H1 (cell line): ENCODE results near the gene ZNF423. TPM values are rescaled to one million over a fixed set of nuclear protein-coding genes. Genes with fewer than 3 reads are reported as not detected.

Experiments used
- CTCF ChIA-PET: fragments of 300-600 bp; sonication (Branson Sonifier 250); formaldehyde crosslinking; loops from one replicate; lab custom pipeline; 2021; ENCODE audit not compliant: partially characterized antibody; lab: Charles Lee
- POLR2A ChIA-PET: fragments of 300-600 bp; sonication (Branson Sonifier 250); formaldehyde crosslinking; loops from one replicate; lab custom pipeline; 2021; ENCODE audit warnings: inconsistent platforms; ENCODE audit not compliant: partially characterized antibody; lab: Charles Lee
- DNase-seq, 2 experiments: peaks; one replicate each; pipeline versions ENCODE4 v3.0.0 to v3.0.0-alpha.2; 2010 to 2022; ENCODE audit warnings: low spot score in 2 of 2, low read depth in 1 of 2, mixed read lengths in 1 of 2
- FAIRE-seq: peaks from 2 replicates; lab custom pipeline; 2011; peaks lifted over from hg19 to GRCh38; lab: Jason Lieb, UNC
- H2AFZ ChIP-seq: 2 replicates; pipeline ENCODE4 v1.8.1; 2012; ENCODE audit warnings: low read length, inconsistent platforms
- H2AK5ac ChIP-seq: 2 replicates; pipeline ENCODE4 v1.6.1; 2013; ENCODE audit warnings: low read depth, low read length
- H2BK120ac ChIP-seq: replicated peaks from 2 replicates; pipeline ENCODE3; 2013; ENCODE audit warnings: low read depth, low read length, inconsistent platforms
- H2BK12ac ChIP-seq: 2 replicates; pipeline ENCODE4 v1.6.1; 2013; ENCODE audit warnings: low read depth, low read length
- H2BK15ac ChIP-seq: 2 replicates; pipeline ENCODE4 v1.6.1; 2013; ENCODE audit warnings: low read length
- H2BK20ac ChIP-seq: 2 replicates; pipeline ENCODE4 v1.6.1; 2013; ENCODE audit warnings: low read length
- H2BK5ac ChIP-seq: 2 replicates; pipeline ENCODE4 v1.6.1; 2013; ENCODE audit warnings: low read depth, low read length
- H3K14ac ChIP-seq: 2 replicates; pipeline ENCODE4 v1.6.1; 2013; ENCODE audit warnings: inconsistent platforms; ENCODE audit not compliant: insufficient read length
- H3K18ac ChIP-seq: 2 replicates; pipeline ENCODE4 v1.6.1; 2013; ENCODE audit warnings: low read length; ENCODE audit errors: extremely low read depth
- H3K23ac ChIP-seq: 2 replicates; pipeline ENCODE4 v1.6.1; 2013; ENCODE audit warnings: inconsistent platforms; ENCODE audit not compliant: insufficient read length
- H3K23me2 ChIP-seq: 2 replicates; pipeline ENCODE4 v1.6.1; 2013; ENCODE audit warnings: low read depth, low read length
- H3K27ac ChIP-seq: 2 replicates; pipeline ENCODE4 v1.6.1; 2011; ENCODE audit warnings: low read depth, low read length, inconsistent platforms
- H3K27me3 ChIP-seq, 4 experiments: replicated peaks in 1 of 4; 1 replicate in 1 of 4; 2 replicates in 3 of 4; pipeline versions ENCODE4 v1.6.1 to v1.8.1; 2011 to 2013; ENCODE audit warnings: low read length in 3 of 4, mild to moderate bottlenecking in 3 of 4, inconsistent platforms in 2 of 4, mixed read lengths in 2 of 4, moderate library complexity in 1 of 4; ENCODE audit not compliant: control insufficient read depth in 3 of 4, insufficient read depth in 3 of 4; ENCODE audit errors: extremely low read depth in 1 of 4
- H3K36me3 ChIP-seq, 4 experiments: 2 replicates each; pipeline versions ENCODE4 v1.6.1 to v1.8.1; 2011 to 2013; ENCODE audit warnings: mild to moderate bottlenecking in 4 of 4, low read length in 3 of 4, moderate library complexity in 2 of 4, control low read depth in 1 of 4, inconsistent platforms in 1 of 4; ENCODE audit not compliant: insufficient read depth in 4 of 4, control insufficient read depth in 2 of 4
- H3K4ac ChIP-seq: replicated peaks from 2 replicates; pipeline ENCODE3; 2013; ENCODE audit warnings: low read length, low read depth, mixed read lengths, inconsistent platforms; ENCODE audit not compliant: insufficient read length
- H3K4me1 ChIP-seq, 4 experiments: replicated peaks in 1 of 4; 1 replicate in 1 of 4; 2 replicates in 3 of 4; pipeline versions ENCODE4 v1.6.1 to v1.8.1; 2011 to 2013; ENCODE audit warnings: low read length in 3 of 4, inconsistent platforms in 2 of 4, mixed read lengths in 1 of 4; ENCODE audit not compliant: insufficient read depth in 4 of 4, control insufficient read depth in 3 of 4
- H3K4me2 ChIP-seq, 2 experiments: 2 replicates each; pipeline versions ENCODE4 v1.6.1 to v1.8.1; 2011 to 2013; ENCODE audit warnings: low read depth in 2 of 2, low read length in 2 of 2, control low read depth in 1 of 2, inconsistent platforms in 1 of 2, mild to moderate bottlenecking in 1 of 2; ENCODE audit not compliant: insufficient read depth in 1 of 2
- H3K4me3 ChIP-seq, 4 experiments: fragments of 200-600, 300-600 bp in 1 of 4; sonication (generic), shearing (Covaris generic), sonication (Bioruptor Twin) in 1 of 4; 2 replicates each; pipeline versions ENCODE4 v1.5.1 to v1.8.1; 2011 to 2016; ENCODE audit warnings: low read length in 4 of 4, low read depth in 3 of 4, control low read depth in 2 of 4, inconsistent platforms in 2 of 4, mild to moderate bottlenecking in 2 of 4, mixed read lengths in 1 of 4, moderate library complexity in 1 of 4; ENCODE audit not compliant: insufficient read depth in 2 of 4; ENCODE audit errors: extremely low read depth in 1 of 4
- H3K56ac ChIP-seq: replicated peaks from 2 replicates; pipeline ENCODE3; 2013; ENCODE audit warnings: low read depth, mild to moderate bottlenecking, mixed read lengths, low read length, inconsistent platforms; ENCODE audit not compliant: insufficient read length
- H3K79me1 ChIP-seq: 2 replicates; pipeline ENCODE4 v1.6.1; 2013; ENCODE audit warnings: low read depth, low read length, control low read depth
- H3K79me2 ChIP-seq, 2 experiments: 2 replicates each; pipeline versions ENCODE4 v1.6.1 to v1.8.1; 2012 to 2013; ENCODE audit warnings: low read length in 2 of 2, mild to moderate bottlenecking in 2 of 2, inconsistent platforms in 1 of 2; ENCODE audit not compliant: insufficient read depth in 2 of 2, control insufficient read depth in 1 of 2
- H3K9ac ChIP-seq, 4 experiments: replicated peaks in 1 of 4; 1 replicate in 1 of 4; 2 replicates in 3 of 4; pipeline versions ENCODE4 v1.6.1 to v1.8.1; 2011 to 2013; ENCODE audit warnings: low read depth in 3 of 4, low read length in 3 of 4, control low read depth in 2 of 4, mild to moderate bottlenecking in 2 of 4, moderate library complexity in 2 of 4, inconsistent platforms in 1 of 4; ENCODE audit errors: extremely low read depth in 1 of 4
- H3K9me3 ChIP-seq, 2 experiments: 2 replicates each; pipeline versions ENCODE4 v1.6.1 to v1.8.1; 2012 to 2013; ENCODE audit warnings: mild to moderate bottlenecking in 2 of 2, moderate library complexity in 2 of 2, control low read depth in 1 of 2, inconsistent platforms in 1 of 2, low read depth in 1 of 2, low read length in 1 of 2, mixed read lengths in 1 of 2; ENCODE audit not compliant: insufficient read depth in 2 of 2
- H4K20me1 ChIP-seq, 2 experiments: replicated peaks in 1 of 2; 2 replicates each; pipeline versions ENCODE3 to v1.8.1; 2011 to 2013; ENCODE audit warnings: inconsistent platforms in 2 of 2, low read length in 2 of 2, mild to moderate bottlenecking in 1 of 2; ENCODE audit not compliant: insufficient read depth in 2 of 2, control insufficient read depth in 1 of 2
- H4K5ac ChIP-seq: 2 replicates; pipeline ENCODE4 v1.6.1; 2013; ENCODE audit warnings: low read length, low read depth, mixed read lengths, inconsistent platforms; ENCODE audit not compliant: insufficient read length
- H4K8ac ChIP-seq: 2 replicates; pipeline ENCODE4 v1.8.0; 2013; ENCODE audit warnings: mild to moderate bottlenecking, moderate library complexity, low read length, inconsistent platforms; ENCODE audit not compliant: insufficient read depth; ENCODE audit errors: extremely low read depth
- H4K91ac ChIP-seq: replicated peaks from 2 replicates; pipeline ENCODE3; 2013; ENCODE audit warnings: low read length, mixed read lengths, inconsistent platforms; ENCODE audit not compliant: insufficient read length
- EGR1 ChIP-seq: IDR thresholded peaks from 2 replicates; pipeline ENCODE4 v1.6.1; 2011; ENCODE audit warnings: low read depth, low read length, borderline replicate concordance
- FOSL1 ChIP-seq: IDR thresholded peaks from 2 replicates; pipeline ENCODE4 v1.6.1; 2011; ENCODE audit warnings: mild to moderate bottlenecking, low read depth, low read length, moderate library complexity; ENCODE audit not compliant: insufficient read depth
- GTF2F1 ChIP-seq: IDR thresholded peaks from 2 replicates; pipeline ENCODE4 v1.6.1; 2012; ENCODE audit warnings: low read depth, low read length, improper control_type of control experiment, borderline replicate concordance
- NANOG ChIP-seq: IDR thresholded peaks from 2 replicates; pipeline ENCODE4 v1.6.1; 2011; ENCODE audit warnings: low read length, low read depth, mild to moderate bottlenecking, inconsistent platforms; ENCODE audit not compliant: insufficient read depth, poor library complexity, severe bottlenecking
- RNF2 ChIP-seq: fragments of 200-900, 300-1000 bp; sonication (generic); IDR thresholded peaks from 2 replicates; pipeline ENCODE4 v1.7.1; 2016; ENCODE audit warnings: borderline replicate concordance, low read depth, mild to moderate bottlenecking, antibody characterized with exemption, low read length; ENCODE audit not compliant: poor library complexity, severe bottlenecking; ENCODE audit errors: missing control alignments
- SP1 ChIP-seq: IDR thresholded peaks from 2 replicates; pipeline ENCODE4 v1.6.1; 2011; ENCODE audit warnings: low read depth, low read length
- SRF ChIP-seq: IDR thresholded peaks from 2 replicates; pipeline ENCODE4 v1.6.1; 2011; ENCODE audit warnings: mild to moderate bottlenecking, low read depth, low read length, moderate library complexity
- WGBS, 2 experiments: shearing (Covaris generic) in 1 of 2; methylation state at CpG; one replicate each; pipeline versions ENCODE4 v1.1.6 to v1.1.7; 2013 to 2015; ENCODE audit warnings: low lambda C conversion rate in 2 of 2, mixed read lengths in 2 of 2, inconsistent platforms in 1 of 2, low coverage in 1 of 2, missing lambda C conversion rate in 1 of 2; ENCODE audit not compliant: insufficient replicate concordance in 2 of 2, insufficient coverage in 1 of 2, insufficient read length in 1 of 2; ENCODE audit errors: extremely low coverage in 1 of 2, missing lambda C conversion rate in 1 of 2; 5-methylcytosine and 5-hydroxymethylcytosine counted together
- polyA plus RNA-seq, 7 experiments: library from polyadenylated mRNA; depleted of rRNA in 3 of 7; stranded (reverse) in 5 of 7; unstranded in 2 of 7; fragments of >200 nt in 5 of 7; fragments of 200-250 nt in 2 of 7; gene quantifications; 1 replicate in 5 of 7; 2 replicates in 1 of 7; 4 replicates in 1 of 7; pipeline versions ENCODE4 v1.2.1 to v1.2.3, GENCODE V29; 2011 to 2013; ENCODE audit warnings: missing spikeins in 2 of 7, mixed read lengths in 2 of 7
- total RNA-seq: library from RNA; stranded (reverse); fragmentation: NEBNext Ultra II Directional; extraction: Animal tissue kit (Norgen Biotek cat#: 25700); gene quantifications from 2 replicates; pipeline ENCODE4 v1.2.1, GENCODE V29; 2021
- TF ChIP-seq, protein P1 (sequence below): IDR thresholded peaks from 2 replicates; pipeline ENCODE4 v1.6.1; 2012; ENCODE audit warnings: inconsistent platforms

Gene ZNF423
- total and polyA plus RNA-seq, 2 of the 8 experiments (the other 6 are each of a cell fraction or from before 2014, with no cell fraction given) = 38.2 to 52.3 TPM

DNA sequence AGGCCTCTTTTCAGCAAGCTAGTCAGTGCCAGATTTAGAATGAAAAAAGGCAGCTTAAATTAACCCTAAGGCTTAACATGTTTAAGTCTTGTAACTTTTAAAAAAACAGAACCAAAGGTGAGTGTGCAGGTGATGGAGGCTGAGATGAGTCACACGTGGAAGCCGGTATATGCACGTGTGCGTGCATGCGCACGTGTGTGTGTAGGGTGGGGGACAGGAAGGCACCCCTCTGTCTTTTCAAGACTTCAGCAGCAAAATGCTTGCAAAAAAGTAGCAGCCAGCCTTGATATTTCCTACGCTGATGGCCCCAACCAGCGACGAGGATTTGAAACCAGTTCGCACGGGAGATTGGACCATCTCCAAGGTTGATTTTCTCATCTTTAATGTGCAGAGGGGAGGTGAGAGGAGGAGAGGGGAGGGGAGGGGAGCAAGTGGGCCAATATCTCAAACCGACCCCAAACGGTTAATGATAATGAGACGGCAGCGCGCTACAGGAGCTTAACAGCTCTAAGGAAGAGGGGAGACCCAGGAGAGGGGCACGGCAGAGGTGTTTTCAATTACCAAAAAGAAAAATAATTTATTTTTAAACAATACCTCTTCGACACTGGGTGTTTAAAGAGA is 154.7 kb downstream of the ZNF423 start:
- peak overlapping the region; percentile 11 to 47 (median 20); a peak in 5 of 8 replicates for H3K4me3 ChIP-seq
- TF ChIP-seq SP1 (no peak), RNF2 (no peak), EGR1 (no peak), GTF2F1 (no peak), FOSL1 (no peak), NANOG (no peak), SRF (no peak)
- TF ChIP-seq, protein P1, sequence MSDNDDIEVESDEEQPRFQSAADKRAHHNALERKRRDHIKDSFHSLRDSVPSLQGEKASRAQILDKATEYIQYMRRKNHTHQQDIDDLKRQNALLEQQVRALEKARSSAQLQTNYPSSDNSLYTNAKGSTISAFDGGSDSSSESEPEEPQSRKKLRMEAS = peak; percentile 80
- no peak for DNase-seq
- peaks cover 0 to 9% of the 10 kb centered on the region in 2 experiments; a peak in 1 of 4 replicates for H3K79me2 ChIP-seq
- H4K5ac ChIP-seq = peak overlapping the region; percentile 92
- H3K36me3 ChIP-seq = no peaks in the 10 kb centered on the region
- 0 out of 2 replicates have a peak, but pooled peaks cover 4% of the 10 kb centered on the region for H3K23me2 ChIP-seq
- H3K79me1 ChIP-seq = peaks cover 5% of the 10 kb centered on the region
- WGBS, 2 experiments = 4% methylated on average over 13 of the region's 18 CpGs; no CpG with 5 or more reads in 1 of the 2 experiments
- no peak overlapping the region for H2BK15ac ChIP-seq
- peak overlapping the region; percentile 64 to 90 for H3K4me2 ChIP-seq
- ChIA-PET POLR2A (interaction anchor here (1.0 to 1.5 kb wide), 4 partner anchors 16 to 145 kb away, joined by 3 to 4 read pairs (median 4); no protein-coding TSS in a partner anchor), CTCF (interaction anchor here (0.7 to 2.3 kb wide), 7 partner anchors 9 to 323 kb away, joined by 3 to 10 read pairs (median 3); partner anchors contain the start of gene CNEP1R1)
- H3K14ac ChIP-seq = no peak overlapping the region
- no peak overlapping the region for H2AFZ ChIP-seq
- H4K91ac ChIP-seq = peak overlapping the region; percentile 97
- H3K9ac ChIP-seq = no peak overlapping the region; a peak in 1 of 7 replicates
- H2BK5ac ChIP-seq = peak overlapping the region; percentile 93; the same call in 1 of the 2 replicates
- peak overlapping the region; percentile 83; the same call in 1 of the 2 replicates for H2BK12ac ChIP-seq
- H3K4me1 ChIP-seq = peaks cover 57 to 73% (median 65%) of the 10 kb centered on the region in 4 experiments
- H3K27me3 ChIP-seq = no peaks in the 10 kb centered on the region
- peak overlapping the region; percentile 78; the same call in 1 of the 2 replicates for H2AK5ac ChIP-seq
- peak overlapping the region; percentile 96 for H2BK120ac ChIP-seq
- no peaks in the 10 kb centered on the region for H3K9me3 ChIP-seq
- H3K4ac ChIP-seq = peak overlapping the region; percentile 91
- H4K8ac ChIP-seq = no peak overlapping the region; the same call in 1 of the 2 replicates
- no peak for FAIRE-seq
- H4K20me1 ChIP-seq = no peaks in the 10 kb centered on the region
- peak overlapping the region; percentile 84 for H3K18ac ChIP-seq
- H3K23ac ChIP-seq = no peak overlapping the region
- peak overlapping the region; percentile 99 for H2BK20ac ChIP-seq
- peak overlapping the region; percentile 78 for H3K56ac ChIP-seq
- peak overlapping the region; percentile 79; the same call in 1 of the 2 replicates for H3K27ac ChIP-seq
